Measurements from ENCODE around the gene SAMD7. TPM values are rescaled to one million over a fixed set of nuclear protein-coding genes. Genes with fewer than 3 reads are reported as not detected.

The SAMD7 gene
- total RNA-seq, 1 experiment from 2014 or later: not detected

DNA sequence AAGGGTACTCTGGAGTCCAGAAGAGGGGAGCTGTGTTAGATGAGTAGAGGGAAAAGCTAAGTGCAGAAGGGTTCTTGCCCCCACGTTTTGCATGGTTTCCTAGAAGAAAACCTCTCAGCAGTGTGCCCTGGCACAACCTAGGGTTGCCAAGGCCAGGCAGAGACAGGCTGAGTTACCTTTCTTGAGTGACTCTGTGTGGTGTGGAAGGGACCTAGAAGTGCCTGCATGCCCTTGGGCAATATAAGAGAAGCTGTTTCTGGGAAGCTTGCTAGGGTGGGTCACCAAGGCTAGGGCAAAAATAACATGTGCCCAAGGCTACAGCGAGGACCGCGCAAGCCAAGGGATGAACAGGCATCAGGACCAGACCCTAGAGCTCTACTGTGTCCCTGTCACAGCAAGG, 3.4 kb upstream of the SAMD7 start:
- DNase-seq (ENCODE audit: low spot score): no peak

DNA sequence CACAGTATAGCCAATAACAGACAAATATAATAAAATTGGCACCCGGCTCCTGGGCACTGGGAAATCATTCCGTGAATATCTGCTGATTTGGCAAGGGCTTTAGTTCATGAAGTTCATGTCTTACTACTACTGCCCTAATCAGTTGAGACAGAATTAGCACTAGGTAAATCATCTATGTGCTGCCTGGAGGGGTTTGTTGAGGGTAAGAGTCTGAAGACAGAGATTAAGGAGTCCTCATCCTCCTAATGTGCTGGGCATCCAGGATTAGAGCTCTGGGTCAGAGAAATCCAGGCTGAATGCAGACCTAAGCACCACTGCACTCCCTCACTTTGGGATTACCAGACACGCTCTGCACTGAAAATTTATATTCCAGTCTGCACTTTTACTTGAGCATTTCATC, 2.0 kb downstream of the SAMD7 start:
- no peak for DNase-seq (ENCODE audit: low spot score)

DNA sequence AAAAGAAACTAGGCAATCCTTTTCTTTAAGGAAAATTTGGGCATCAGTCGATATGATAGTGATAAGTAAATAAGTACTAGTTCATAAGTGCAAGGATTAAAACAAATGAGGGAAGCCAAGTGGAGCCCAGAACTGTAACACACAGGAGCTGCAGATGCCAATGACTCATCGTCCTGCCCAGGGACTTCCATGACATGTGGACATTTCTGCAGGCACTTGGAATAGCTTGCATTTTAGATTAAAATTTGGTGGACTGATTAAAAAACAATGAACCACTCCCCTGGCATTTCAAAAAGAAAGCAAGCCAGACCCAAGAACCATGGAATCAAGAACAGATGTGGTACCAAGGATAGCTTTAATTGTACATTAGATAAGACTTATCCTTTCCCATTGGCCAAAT, 2.9 kb downstream of the SAMD7 start:
- DNase-seq (ENCODE audit: low spot score): peak; percentile 48

DNA sequence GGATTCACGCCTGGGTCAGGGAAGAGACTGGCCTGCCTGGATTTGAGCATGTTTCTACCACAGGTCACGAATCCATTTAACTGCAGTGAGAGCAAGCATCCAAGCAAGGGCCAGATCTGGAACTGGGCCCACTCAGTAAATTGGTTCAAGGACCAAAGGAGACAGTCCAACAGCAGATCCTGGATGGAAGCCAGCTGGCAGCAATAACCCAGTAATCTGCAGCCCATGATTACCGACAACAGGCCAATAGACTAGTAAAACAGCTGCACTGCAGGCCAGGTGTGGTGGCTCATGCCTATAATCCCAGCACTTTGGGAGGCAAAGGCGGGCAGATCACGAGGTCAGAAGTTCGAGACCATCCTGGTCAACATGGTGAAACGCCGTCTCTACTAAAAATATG, 11.8 kb downstream of the SAMD7 start:
- DNase-seq (ENCODE audit: low spot score): no peak

DNA sequence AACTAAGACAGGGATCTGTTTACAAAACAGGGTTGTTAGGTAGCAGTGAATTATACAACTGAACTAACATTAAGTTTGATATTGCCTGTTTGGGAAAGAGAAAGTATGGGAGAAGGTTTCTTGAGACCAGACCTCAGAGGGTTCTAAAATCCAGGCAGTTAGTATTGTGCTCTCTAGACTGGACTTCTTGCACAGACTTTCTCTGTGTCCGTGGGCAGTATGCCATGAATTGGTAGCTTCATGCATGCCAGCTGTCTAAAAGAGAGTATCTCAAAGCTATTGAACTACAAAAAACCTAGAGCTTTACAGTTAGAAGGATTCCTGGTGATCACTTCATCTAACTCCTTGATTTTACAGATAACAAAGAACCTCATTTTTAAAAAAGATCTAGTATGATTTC, 12.5 kb downstream of the SAMD7 start:
- no peak for DNase-seq (ENCODE audit: low spot score)

DNA sequence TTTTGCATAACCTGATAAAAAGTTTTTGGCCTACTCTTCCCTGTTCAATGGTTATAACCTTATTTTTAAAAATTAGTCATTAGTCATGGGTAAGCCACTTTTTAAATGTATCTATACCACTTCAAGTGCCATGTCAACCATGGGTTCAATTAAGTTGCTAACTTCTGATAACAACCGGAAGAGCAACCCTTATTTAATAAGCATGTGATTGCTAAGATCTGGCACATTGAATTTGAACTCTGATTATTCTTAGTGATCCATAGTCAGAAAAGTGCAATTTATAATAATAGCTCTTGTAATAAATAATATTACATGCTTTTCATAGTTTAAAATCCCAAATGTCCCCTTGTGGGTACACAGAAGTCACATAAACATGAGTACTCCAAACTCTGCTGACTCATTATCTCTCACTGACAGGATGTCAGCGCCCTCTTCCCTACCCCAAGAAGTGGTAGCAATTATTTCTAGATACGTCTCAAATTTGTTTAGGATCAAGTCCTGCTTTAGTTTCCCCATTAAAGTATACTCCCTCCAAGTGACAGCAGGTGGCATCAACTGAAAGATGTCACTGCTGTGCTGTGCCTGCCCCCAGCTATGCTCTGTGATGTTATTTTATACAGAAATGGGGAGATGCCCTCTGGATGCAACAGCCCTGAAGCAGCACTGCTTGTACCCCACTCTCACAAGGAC, 18.6 kb downstream of the SAMD7 start:
- no peak for DNase-seq (ENCODE audit: low spot score)

DNA sequence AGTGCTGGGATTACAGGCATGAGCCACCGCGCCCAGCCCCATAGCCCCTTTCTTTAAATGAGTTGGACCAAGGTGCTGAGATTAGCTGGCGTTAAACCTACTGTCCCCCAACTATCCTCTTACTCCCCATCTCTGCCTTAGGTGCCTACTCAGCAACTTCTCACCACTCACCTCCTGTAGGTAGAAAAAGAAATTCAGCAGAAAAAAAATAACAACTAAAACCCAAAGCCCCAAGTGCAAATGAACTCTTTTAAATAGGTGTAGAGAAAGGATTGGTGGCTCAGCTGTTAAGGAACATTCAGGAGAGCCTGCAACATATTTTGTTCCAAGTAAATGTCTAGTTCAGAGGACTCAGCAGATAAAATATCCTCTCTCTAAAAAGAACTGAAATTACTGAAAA, 19.5 kb downstream of the SAMD7 start:
- no peak for DNase-seq (ENCODE audit: low spot score)

DNA sequence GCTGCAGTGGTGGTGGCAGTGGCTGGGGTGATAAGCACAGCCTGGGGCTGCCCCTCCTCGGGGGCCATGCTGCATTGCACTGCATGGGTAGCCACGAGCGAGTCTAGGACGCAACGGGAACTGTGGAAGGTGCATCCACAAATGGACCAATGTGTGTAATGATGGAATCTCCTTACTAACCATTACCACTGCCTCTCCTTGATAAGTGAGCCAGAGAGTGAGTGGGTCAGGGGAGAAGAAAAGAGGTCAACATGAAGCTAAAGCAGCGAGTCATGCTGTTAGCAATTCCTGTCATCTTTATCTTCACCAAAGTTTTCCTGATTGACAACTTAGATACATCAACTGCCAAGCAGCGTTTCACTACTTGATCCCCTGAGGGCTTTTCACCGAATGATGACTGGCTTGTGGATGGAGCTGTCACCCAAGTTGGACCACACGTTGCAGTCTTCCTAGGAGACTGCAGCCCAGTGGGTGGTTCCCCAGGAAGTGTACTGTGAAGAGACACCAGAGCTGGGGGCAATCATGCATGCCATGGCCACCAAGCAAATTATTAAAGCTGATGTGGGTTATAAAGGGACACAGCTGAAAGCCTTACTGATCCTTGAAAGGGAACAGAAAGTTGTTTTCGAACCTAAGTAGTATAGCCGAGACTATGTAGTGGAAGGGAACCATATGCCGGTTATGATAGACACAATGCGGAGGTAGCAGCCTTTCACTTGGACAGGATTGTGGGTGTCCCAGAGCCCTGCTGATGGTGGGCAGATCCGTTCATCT, 20.6 kb downstream of the SAMD7 start:
- no peak for DNase-seq (ENCODE audit: low spot score)

DNA sequence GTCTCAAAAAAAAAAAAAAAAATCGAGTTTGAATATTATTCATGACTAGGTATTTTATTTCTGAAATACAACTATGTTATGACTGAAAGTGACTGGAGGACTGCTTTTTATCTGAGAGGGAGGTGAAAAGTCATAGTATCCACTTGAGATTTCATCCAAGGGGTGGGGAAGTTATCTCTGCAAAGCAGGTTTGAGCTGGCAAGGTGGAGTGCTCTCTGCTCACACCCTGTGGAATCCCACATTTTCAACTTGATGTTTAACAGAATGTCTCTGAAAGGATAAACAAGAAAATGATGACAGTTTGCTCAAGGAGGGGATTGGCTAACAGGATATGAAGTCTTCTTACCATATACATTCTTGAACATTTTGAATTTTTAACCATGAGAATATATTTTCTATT, 27.9 kb downstream of the SAMD7 start:
- no peak for DNase-seq (ENCODE audit: low spot score)

DNA sequence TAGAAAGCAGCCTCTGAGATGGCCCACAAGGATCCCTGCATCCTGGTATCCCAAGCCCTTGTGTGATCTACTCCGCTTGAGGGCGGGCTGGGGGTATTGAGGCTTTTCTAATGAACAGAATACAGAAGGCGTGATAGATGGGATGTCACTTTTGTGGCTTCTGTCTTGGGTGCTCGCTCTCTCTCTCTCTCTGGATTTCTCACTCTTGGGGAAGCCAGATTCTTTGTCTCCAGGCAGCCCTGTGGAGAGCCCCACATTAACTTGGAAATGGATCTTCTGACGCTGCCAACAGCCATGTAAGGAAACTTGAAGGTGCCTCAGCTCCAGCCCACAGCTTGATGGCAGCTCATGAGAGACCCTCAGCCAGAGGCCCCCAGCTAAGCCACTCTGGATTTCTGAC, 28.4 kb downstream of the SAMD7 start:
- DNase-seq (ENCODE audit: low spot score): no peak

DNA sequence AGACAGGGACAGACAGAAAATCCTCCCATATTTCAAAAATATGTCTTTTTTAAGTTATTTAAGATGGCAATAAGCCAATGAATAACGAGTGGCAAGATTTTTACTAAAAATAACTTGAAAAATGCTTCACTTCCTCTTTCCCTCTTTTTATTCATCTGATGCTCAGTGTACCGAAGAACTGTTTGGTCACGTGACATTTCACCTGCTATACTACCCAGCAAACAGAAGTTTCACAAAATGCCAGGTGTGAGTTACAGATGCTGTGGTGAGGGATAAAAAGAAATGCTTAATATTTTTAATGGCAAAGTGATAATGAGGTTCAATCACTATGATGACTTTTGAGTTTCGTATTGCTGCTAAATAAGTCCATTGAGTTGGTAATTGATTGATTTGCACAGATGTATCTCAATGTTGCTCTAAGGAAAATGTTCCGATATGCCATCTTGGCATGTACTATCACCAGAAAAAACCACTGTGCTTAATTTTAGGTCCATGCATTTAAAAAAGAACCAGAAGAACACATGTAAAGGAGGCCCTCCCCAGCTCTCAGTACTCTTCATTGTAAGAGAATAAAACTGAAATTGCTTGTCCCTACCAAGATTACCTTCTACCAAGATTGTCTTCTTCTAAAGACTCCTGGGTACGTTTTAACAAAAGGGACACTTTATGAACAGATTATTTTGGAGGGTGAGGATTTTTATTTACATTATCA, 29.3 kb downstream of the SAMD7 start:
- DNase-seq (ENCODE audit: low spot score): no peak

DNA sequence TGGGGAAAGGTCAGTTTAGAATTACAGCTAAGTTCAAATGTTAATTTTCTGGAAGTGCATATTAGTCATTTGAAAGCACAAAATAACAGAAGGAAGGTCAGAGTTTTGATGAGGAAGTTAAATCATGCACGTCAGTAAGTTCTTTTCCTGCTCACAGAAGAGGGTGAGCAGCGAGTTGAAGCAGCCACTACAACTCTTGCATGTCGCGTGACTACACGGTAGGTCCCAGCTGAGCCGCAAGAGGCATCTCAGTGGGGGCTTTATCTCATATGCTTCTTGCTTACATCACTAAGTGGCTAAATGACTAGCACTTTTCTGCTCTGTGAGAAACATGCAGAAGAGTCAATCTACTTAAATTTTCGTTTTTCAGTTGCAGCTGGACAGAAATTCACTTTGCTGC, 33.9 kb downstream of the SAMD7 start:
- no peak for DNase-seq (ENCODE audit: low spot score)

DNA sequence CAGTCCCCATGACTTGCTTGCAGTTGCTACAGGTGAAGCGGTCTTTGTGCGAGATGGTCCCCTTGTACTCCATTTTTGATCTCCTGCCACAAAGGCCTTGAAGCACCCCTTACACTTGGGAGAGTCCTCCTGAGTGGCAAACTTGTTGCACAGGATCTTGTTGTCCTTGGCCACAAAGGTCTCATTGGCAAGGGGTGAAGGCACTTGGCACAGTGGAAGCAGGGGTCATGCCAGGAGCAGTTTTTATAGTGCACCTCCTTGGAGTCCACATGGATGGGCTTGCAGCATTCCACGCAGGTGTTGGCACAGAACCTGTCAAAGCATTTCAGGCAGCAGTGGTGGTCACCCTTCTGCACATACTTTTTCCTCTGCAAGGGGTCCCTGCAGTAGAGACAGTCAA, 35.0 kb downstream of the SAMD7 start:
- DNase-seq (ENCODE audit: low spot score): no peak

DNA sequence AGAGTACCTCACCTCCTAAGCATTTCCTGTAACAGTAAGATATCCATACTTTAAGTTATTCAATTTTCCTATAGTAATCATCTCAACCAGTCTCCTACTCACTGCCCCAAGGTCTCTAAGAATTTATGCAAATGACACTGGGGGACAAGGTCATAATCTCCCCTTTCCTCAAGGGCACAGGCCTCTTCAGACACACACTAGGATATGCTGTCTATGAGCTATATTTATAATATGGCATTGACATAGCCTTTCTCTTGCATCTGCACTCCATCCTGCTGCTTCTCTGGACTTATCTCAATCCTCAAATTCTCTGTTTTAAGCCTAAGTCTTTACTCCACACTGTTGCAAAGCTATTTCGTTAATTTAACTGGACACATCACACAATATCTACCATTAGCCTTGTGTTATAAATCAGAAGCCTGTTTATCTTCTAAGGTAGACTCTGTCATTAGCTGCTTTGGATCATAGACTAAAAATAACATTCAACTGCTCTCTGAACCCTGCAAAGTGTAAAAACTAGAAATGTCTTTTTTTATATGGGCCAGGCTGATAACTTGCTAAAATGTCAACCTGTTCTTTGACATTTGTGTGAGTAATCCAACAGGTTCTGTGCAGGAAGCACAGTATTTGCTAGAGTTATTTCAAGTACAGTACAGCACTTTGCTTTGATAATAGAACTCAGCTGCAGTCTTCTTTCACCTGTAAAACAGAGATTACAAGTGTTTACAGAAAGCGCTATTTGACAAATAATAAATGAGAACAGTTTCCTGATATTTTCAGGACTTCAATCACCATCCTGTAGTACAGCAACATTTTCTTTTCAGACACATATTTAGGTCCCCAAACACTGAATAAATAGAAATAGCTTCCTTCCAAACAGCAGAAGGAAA, 37.4 kb downstream of the SAMD7 start:
- DNase-seq (ENCODE audit: low spot score): no peak

DNA sequence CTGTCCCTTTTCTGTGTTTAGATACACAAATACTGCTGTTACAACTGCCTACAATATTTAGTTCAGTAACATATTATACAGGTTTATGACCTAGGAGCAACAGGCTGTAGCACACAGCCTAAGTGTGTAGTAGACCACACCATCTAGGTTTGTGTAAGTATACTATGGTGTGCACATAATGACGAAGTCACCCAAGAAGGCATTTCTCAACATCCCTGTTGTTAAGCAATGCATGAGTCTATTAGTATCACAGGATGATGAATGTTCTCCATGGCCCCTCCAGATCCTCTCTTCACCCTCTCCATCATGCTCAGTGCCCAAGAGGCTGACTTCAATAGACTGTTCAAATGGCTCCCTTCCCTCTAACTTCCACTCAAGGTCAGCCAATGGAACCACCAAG, 40.7 kb downstream of the SAMD7 start:
- no peak for DNase-seq (ENCODE audit: low spot score)

DNA sequence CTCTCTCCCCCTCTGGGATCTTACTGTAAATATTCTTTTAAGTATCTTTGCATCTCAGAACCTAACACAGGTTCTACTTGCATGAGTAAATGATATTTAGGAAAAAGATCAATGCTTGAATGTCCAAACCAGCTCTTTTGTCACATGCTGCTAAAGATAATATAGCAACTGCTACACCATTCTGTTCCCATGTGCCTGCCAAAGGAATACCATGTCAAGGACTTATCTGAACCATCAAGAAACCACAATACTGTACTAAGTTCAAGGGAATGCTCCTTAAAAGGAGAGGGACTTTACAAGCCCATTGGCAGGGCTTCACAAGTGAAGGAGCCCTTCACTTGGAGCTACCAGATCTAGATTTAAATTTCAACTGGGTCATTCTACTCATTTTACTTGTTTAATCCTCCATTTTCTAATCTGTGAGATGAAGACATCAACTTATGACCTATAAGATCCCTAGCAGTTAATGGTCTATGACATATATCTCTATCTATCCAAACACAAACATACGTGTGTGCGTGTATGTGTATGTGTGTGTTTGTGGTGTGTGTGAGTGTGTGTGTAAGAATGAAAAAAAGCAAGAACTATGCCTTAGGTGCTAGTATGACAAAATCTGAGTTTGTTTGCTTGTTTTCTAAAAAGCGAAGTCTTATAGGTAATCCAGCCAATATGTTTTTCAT, 42.2 kb downstream of the SAMD7 start:
- DNase-seq (ENCODE audit: low spot score): no peak

DNA sequence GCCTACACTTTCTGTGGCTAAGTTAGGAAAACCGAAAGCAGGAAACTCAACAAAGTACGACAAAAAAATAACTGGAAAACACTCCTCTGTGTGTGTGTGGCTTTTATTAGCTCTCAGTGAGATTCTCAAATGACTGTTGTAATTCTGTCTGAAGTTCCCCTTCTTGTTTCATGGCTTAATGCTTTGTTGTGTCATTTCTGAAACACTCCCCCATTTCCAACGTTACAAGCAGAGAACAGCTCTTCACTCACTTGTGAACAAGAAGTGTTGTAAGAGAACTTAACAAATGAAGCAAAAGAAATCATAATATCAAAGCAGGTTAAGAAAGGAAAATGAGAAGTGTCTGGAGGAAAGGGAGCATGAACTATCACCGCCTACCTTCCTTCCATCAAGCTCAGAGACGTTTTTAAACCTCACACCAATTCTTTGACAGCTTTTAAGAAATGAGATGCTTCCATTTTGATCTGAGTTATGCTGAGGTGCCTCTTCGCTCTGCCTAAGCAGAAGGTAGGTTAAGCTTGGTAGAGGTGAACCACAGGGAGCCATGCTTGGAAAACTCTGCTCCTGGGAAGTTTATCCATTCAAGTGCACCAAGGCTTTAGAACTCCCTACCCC, 42.9 kb downstream of the SAMD7 start:
- DNase-seq (ENCODE audit: low spot score): no peak

DNA sequence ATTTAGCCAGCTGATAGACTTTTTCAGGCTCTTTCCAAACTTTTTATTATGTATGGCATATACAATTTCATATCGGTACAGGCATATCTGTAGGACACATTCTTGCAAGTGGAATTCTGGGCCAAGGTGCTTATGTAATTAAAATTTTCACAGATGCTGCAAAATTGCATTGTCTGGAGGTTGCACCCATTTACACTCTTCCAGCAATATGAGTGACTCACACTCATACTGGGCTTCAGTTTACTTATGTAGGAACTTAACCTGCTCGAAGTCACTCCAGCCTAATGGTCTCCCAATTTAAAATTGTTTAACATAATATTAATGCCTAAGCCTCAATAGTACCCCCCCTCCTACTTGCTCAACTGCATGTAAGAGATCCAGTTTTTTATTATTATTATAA, 44.0 kb downstream of the SAMD7 start:
- no peak for DNase-seq (ENCODE audit: low spot score)

DNA sequence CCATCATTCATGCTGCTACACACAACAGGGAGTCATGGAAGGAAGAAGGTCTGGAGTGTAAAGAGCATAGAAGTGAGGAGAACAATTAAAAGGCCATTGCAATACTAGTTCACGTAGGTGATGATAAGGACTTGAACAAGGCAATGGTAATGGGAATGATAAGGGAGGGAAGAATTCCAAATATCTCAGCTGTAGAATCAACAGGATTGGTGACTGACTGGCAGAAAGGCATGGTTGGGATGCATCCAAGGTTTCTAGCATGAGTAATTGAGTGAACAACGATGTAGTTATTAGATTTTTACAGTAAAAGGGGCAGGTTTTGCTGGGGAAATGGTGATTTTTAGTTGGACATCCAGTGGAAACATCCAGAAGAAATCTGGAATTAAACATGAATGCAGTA, 52.8 kb downstream of the SAMD7 start:
- DNase-seq (ENCODE audit: low spot score): no peak

DNA sequence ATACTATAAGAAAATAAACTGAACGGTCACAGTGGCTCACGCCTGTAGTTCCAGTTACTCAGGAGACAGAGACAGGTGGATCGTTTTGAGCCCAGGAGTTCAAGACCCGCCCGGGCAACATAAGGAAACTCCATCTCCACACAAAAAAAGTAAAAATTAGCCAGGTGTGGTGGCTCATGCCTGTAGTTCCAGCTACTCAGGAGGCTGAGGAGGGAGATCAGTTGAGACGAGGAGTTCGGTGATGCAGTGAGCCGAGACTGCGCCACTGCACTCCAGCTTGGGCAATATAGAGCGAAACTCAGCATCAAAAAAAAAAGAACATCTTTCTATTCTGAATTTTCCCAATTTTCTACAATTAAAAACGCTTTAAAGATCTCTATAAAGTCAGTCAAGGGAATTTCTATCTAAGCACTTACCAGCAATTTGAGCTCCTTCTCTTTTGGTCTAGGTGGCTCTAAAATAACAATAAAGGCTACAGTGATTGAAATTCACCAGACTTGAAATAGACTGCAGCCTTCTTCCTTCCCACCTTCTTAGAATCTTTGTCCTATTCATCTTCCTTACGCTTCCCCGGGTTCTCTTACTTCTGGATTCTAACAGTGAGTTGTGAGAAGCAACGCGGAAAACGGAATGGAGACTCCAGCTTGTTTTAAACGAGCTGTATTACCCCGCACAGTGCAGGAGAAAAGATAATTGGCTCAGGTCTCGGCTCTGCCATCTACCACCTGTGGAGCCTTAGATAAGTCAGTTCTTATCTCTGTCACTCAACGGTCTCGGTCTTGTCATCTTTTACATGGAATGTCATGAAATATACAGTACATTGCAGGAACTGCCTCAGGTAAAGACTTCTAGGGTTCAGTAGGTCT, 54.4 kb downstream of the SAMD7 start:
- no peak for DNase-seq (ENCODE audit: low spot score)

Measured in H4 (cell line).